Keratinocyte (primary cell): Measurements from ENCODE around the gene TSFM.

Experiments
- CTCF ChIP-seq, 3 experiments: IDR thresholded peaks in 1 of 3; conservative IDR thresholded peaks in 1 of 3; optimal IDR thresholded peaks in 1 of 3; 2 replicates in 2 of 3; 3 replicates in 1 of 3; pipeline versions ENCODE3 to v1.5.1; 2011; ENCODE audit warnings: low read length in 3 of 3, mild to moderate bottlenecking in 3 of 3, moderate library complexity in 2 of 3, control low read depth in 1 of 3, inconsistent platforms in 1 of 3; ENCODE audit not compliant: insufficient read depth in 2 of 3; ENCODE audit errors: extremely low read depth in 1 of 3
- EZH2 ChIP-seq: IDR thresholded peaks from one replicate; pipeline ENCODE4 v1.6.1; 2012; ENCODE audit warnings: inconsistent platforms, mild to moderate bottlenecking, low read length, moderate library complexity

DNA sequence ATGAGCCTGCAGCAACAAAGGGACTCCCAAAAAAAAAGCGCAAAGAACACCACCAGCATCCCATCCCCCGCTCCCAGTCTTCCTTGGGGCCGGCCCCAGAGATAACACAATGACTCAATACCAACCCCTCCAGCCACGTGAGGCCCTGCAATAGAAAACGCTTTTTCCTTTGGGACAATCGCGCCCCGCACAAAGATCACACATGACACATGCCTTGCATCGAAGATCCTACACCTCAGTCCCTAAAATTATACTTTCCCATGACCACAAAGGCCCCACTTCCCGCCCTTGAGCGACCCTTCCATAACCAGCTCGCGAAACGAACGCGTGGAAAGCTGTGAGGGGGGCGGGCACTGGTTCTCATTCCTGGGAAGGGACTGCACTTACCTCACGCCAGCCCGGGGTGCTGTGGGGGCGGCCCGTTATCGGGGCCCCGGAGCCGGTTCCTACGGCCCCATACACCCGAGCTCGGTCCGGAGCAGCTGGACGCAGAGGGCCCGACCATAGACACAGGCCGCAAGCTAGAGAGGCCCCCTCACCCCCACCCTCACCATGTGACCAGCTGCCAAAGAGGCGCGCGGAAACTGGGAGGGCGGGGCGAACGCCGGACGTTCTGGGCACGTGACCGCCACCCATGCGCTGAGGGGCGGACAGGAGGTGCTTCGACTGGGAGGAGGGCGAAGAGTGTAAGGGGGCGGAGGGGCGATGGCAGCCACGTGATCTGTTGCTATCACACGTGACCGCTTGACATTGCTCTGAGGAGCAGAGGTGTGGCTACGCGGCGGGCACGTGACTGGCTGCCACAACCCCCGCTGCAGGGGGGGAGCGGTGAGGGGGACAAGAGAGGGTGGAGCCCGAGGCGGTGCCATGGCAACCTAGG lies 30.6 kb upstream of the TSFM start, which contains the start of gene CDK4:
- TF ChIP-seq CTCF (optimal IDR thresholded peaks at IDR 0.05 in 1 of 3, IDR thresholded peaks at IDR 0.05 in 1 of 3, conservative IDR thresholded peaks at IDR 0.05 in 1 of 3; ENCODE audit: extremely low read depth in 1 of 3, insufficient read depth in 2 of 3, low read length in 3 of 3) (no peak), EZH2 (no peak)
